HEK293 (cell line): ENCODE measurements around the gene EBF4.
A peak's percentile ranks its signal among the peaks of the same experiment; 100 is the strongest.

Source experiments
- EGR2 ChIP-seq: fragments of 450-650 bp; formaldehyde crosslinking; IDR thresholded peaks from 2 replicates; pipeline ENCODE4 v1.5.1; 2016; ENCODE audit warnings: low read depth, missing biosample characterization, missing genetic modification characterization
- RBAK ChIP-seq: fragments of 450-650 bp; formaldehyde crosslinking; IDR thresholded peaks from 2 replicates; pipeline ENCODE4 v1.5.1; 2016; ENCODE audit warnings: missing biosample characterization, missing genetic modification characterization
- ZBTB1 ChIP-seq: fragments of 450-650 bp; formaldehyde crosslinking; IDR thresholded peaks from 2 replicates; pipeline ENCODE4 v1.5.1; 2016; ENCODE audit warnings: missing biosample characterization, missing genetic modification characterization
- ZEB2 ChIP-seq: fragments of 450-650 bp; formaldehyde crosslinking; IDR thresholded peaks from 2 replicates; pipeline ENCODE4 v1.5.1; 2016; ENCODE audit warnings: missing biosample characterization, missing genetic modification characterization
- ZNF10 ChIP-seq: fragments of 450-650 bp; formaldehyde crosslinking; IDR thresholded peaks from 2 replicates; pipeline ENCODE4 v1.5.1; 2017; ENCODE audit warnings: missing biosample characterization, missing genetic modification characterization
- ZNF132 ChIP-seq: fragments of 450-650 bp; formaldehyde crosslinking; IDR thresholded peaks from 2 replicates; pipeline ENCODE4 v1.5.1; 2017; ENCODE audit warnings: missing biosample characterization, missing genetic modification characterization, borderline replicate concordance
- ZNF16 ChIP-seq: fragments of 450-650 bp; formaldehyde crosslinking; IDR thresholded peaks from 2 replicates; pipeline ENCODE4 v1.5.1; 2016; ENCODE audit warnings: low read depth, missing biosample characterization, missing genetic modification characterization
- ZNF239 ChIP-seq: fragments of 450-650 bp; formaldehyde crosslinking; IDR thresholded peaks from 2 replicates; pipeline ENCODE4 v1.5.1; 2016; ENCODE audit warnings: missing biosample characterization, missing genetic modification characterization
- ZNF266 ChIP-seq: fragments of 450-650 bp; formaldehyde crosslinking; IDR thresholded peaks from 2 replicates; pipeline ENCODE4 v1.5.1; 2016; ENCODE audit warnings: missing biosample characterization, missing genetic modification characterization, low read depth
- ZNF37A ChIP-seq: fragments of 450-650 bp; IDR thresholded peaks from 2 replicates; pipeline ENCODE4 v1.5.1; 2018; ENCODE audit warnings: missing biosample characterization, missing genetic modification characterization
- ZNF510 ChIP-seq: fragments of 450-650 bp; formaldehyde crosslinking; IDR thresholded peaks from 2 replicates; pipeline ENCODE4 v1.5.1; 2018; ENCODE audit warnings: mild to moderate bottlenecking, missing genetic modification characterization, missing biosample characterization; ENCODE audit not compliant: insufficient replicate concordance
- ZNF571 ChIP-seq: fragments of 450-650 bp; formaldehyde crosslinking; IDR thresholded peaks from 2 replicates; pipeline ENCODE4 v1.5.0; 2017; ENCODE audit warnings: missing biosample characterization, missing genetic modification characterization
- ZNF585B ChIP-seq: fragments of 450-650 bp; formaldehyde crosslinking; IDR thresholded peaks from 2 replicates; pipeline ENCODE4 v1.5.1; 2016; ENCODE audit warnings: missing biosample characterization, missing genetic modification characterization
- ZNF792 ChIP-seq: fragments of 450-650 bp; formaldehyde crosslinking; IDR thresholded peaks from 2 replicates; pipeline ENCODE4 v1.5.1; 2016; ENCODE audit warnings: missing biosample characterization, missing genetic modification characterization
- ZSCAN16 ChIP-seq: fragments of 450-650 bp; formaldehyde crosslinking; IDR thresholded peaks from 2 replicates; pipeline ENCODE4 v1.5.1; 2016; ENCODE audit warnings: missing biosample characterization, missing genetic modification characterization
- TF ChIP-seq, protein P1 (sequence below): fragments of 450-650 bp; formaldehyde crosslinking; IDR thresholded peaks from 2 replicates; pipeline ENCODE4 v1.5.1; 2016; ENCODE audit warnings: missing biosample characterization, missing genetic modification characterization, borderline replicate concordance
- TF ChIP-seq, protein P2 (sequence below): fragments of 450-650 bp; formaldehyde crosslinking; IDR thresholded peaks from 2 replicates; pipeline ENCODE4 v1.5.1; 2016; ENCODE audit warnings: missing biosample characterization, missing genetic modification characterization
- TF ChIP-seq, protein P3 (sequence below): fragments of 450-650 bp; formaldehyde crosslinking; IDR thresholded peaks from 2 replicates; pipeline ENCODE4 v1.5.1; 2016; ENCODE audit warnings: missing biosample characterization, missing genetic modification characterization
- TF ChIP-seq, protein P4 (sequence below): fragments of 450-650 bp; formaldehyde crosslinking; IDR thresholded peaks from 2 replicates; pipeline ENCODE4 v1.5.1; 2016; ENCODE audit warnings: missing biosample characterization, missing genetic modification characterization, low read depth
- TF ChIP-seq, protein P5 (sequence below): fragments of 450-650 bp; formaldehyde crosslinking; IDR thresholded peaks from 2 replicates; pipeline ENCODE4 v1.5.0; 2017; ENCODE audit warnings: missing biosample characterization, missing genetic modification characterization, borderline replicate concordance
- TF ChIP-seq, protein P6 (sequence below): fragments of 450-650 bp; formaldehyde crosslinking; conservative IDR thresholded peaks from 2 replicates; pipeline ENCODE4 v1.5.1; 2016; ENCODE audit warnings: low read depth, missing biosample characterization, missing genetic modification characterization

EBF4 gene

DNA sequence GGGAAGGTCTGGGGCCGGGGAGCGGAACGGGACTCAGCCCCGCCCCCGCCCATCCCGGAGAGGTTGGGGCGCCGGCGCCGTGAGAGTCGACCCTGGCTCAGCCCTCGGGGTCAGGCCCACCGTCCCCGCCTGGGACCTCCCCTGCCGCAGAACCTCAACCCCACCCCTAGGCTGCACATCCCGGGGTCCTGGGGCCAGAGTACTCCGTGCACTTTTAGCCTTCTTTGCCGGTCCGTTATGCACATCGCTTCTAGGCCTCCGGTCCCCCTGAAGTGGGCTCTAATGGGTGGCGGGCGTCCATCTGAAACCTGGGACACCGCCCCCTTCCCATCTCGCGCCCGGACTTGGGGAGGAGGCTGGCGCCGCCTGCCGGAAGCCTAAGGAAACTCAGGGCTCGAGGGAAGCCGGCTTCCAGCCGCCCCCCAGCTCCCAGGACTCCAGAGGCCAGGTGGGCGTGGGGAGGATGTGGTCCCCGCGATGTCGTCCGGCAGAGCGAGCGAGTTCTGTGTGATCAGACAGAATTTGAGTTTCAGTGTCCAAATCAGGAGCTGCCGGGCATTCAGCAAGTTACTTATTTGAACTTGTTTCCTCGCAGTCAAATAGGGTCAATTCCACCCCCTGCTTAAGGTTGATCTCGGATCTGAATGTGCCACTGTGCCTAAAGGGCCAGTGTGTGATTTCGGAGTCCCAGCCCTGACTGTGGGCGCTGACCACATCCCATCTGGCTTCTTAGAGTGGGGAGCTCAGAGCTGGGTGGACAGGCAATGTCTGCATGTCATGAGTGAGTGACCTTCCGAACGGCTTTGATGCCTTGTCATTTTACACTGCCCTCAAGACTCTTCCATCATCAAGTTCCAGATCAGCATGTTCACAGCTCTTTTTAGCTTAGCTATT, 60.2 kb downstream of the EBF4 start (continued):
- TF ChIP-seq, protein P1, sequence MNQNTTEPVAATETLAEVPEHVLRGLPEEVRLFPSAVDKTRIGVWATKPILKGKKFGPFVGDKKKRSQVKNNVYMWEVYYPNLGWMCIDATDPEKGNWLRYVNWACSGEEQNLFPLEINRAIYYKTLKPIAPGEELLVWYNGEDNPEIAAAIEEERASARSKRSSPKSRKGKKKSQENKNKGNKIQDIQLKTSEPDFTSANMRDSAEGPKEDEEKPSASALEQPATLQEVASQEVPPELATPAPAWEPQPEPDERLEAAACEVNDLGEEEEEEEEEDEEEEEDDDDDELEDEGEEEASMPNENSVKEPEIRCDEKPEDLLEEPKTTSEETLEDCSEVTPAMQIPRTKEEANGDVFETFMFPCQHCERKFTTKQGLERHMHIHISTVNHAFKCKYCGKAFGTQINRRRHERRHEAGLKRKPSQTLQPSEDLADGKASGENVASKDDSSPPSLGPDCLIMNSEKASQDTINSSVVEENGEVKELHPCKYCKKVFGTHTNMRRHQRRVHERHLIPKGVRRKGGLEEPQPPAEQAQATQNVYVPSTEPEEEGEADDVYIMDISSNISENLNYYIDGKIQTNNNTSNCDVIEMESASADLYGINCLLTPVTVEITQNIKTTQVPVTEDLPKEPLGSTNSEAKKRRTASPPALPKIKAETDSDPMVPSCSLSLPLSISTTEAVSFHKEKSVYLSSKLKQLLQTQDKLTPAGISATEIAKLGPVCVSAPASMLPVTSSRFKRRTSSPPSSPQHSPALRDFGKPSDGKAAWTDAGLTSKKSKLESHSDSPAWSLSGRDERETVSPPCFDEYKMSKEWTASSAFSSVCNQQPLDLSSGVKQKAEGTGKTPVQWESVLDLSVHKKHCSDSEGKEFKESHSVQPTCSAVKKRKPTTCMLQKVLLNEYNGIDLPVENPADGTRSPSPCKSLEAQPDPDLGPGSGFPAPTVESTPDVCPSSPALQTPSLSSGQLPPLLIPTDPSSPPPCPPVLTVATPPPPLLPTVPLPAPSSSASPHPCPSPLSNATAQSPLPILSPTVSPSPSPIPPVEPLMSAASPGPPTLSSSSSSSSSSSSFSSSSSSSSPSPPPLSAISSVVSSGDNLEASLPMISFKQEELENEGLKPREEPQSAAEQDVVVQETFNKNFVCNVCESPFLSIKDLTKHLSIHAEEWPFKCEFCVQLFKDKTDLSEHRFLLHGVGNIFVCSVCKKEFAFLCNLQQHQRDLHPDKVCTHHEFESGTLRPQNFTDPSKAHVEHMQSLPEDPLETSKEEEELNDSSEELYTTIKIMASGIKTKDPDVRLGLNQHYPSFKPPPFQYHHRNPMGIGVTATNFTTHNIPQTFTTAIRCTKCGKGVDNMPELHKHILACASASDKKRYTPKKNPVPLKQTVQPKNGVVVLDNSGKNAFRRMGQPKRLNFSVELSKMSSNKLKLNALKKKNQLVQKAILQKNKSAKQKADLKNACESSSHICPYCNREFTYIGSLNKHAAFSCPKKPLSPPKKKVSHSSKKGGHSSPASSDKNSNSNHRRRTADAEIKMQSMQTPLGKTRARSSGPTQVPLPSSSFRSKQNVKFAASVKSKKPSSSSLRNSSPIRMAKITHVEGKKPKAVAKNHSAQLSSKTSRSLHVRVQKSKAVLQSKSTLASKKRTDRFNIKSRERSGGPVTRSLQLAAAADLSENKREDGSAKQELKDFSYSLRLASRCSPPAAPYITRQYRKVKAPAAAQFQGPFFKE (tag by site-specific recombination) = no peak
- TF ChIP-seq, protein P2, sequence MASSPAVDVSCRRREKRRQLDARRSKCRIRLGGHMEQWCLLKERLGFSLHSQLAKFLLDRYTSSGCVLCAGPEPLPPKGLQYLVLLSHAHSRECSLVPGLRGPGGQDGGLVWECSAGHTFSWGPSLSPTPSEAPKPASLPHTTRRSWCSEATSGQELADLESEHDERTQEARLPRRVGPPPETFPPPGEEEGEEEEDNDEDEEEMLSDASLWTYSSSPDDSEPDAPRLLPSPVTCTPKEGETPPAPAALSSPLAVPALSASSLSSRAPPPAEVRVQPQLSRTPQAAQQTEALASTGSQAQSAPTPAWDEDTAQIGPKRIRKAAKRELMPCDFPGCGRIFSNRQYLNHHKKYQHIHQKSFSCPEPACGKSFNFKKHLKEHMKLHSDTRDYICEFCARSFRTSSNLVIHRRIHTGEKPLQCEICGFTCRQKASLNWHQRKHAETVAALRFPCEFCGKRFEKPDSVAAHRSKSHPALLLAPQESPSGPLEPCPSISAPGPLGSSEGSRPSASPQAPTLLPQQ (tag by site-specific recombination) = peak; percentile 24; the same call in 1 of the 2 replicates
- TF ChIP-seq ZNF792 (tag by site-specific recombination) (no peak), ZSCAN16 (tag by site-specific recombination) (no peak), ZNF239 (tag by site-specific recombination) (no peak), ZNF37A (tag by site-specific recombination) (no peak), ZNF266 (tag by site-specific recombination) (no peak), ZEB2 (tag by site-specific recombination) (peak; percentile 55; the same call in 1 of the 2 replicates), EGR2 (tag by site-specific recombination) (peak; percentile 63), RBAK (no peak), ZNF510 (no peak), ZNF10 (tag by site-specific recombination) (no peak), ZNF571 (tag by site-specific recombination) (no peak), ZNF16 (tag by site-specific recombination) (no peak), ZNF585B (tag by site-specific recombination) (no peak), ZBTB1 (no peak), ZNF132 (tag by site-specific recombination) (no peak)
- TF ChIP-seq, protein P3, sequence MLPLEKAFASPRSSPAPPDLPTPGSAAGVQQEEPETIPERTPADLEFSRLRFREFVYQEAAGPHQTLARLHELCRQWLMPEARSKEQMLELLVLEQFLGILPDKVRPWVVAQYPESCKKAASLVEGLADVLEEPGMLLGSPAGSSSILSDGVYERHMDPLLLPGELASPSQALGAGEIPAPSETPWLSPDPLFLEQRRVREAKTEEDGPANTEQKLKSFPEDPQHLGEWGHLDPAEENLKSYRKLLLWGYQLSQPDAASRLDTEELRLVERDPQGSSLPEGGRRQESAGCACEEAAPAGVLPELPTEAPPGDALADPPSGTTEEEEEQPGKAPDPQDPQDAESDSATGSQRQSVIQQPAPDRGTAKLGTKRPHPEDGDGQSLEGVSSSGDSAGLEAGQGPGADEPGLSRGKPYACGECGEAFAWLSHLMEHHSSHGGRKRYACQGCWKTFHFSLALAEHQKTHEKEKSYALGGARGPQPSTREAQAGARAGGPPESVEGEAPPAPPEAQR (tag by site-specific recombination) = no peak
- TF ChIP-seq, protein P4, sequence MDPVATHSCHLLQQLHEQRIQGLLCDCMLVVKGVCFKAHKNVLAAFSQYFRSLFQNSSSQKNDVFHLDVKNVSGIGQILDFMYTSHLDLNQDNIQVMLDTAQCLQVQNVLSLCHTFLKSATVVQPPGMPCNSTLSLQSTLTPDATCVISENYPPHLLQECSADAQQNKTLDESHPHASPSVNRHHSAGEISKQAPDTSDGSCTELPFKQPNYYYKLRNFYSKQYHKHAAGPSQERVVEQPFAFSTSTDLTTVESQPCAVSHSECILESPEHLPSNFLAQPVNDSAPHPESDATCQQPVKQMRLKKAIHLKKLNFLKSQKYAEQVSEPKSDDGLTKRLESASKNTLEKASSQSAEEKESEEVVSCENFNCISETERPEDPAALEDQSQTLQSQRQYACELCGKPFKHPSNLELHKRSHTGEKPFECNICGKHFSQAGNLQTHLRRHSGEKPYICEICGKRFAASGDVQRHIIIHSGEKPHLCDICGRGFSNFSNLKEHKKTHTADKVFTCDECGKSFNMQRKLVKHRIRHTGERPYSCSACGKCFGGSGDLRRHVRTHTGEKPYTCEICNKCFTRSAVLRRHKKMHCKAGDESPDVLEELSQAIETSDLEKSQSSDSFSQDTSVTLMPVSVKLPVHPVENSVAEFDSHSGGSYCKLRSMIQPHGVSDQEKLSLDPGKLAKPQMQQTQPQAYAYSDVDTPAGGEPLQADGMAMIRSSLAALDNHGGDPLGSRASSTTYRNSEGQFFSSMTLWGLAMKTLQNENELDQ (tag by site-specific recombination) = no peak
- TF ChIP-seq, protein P5, sequence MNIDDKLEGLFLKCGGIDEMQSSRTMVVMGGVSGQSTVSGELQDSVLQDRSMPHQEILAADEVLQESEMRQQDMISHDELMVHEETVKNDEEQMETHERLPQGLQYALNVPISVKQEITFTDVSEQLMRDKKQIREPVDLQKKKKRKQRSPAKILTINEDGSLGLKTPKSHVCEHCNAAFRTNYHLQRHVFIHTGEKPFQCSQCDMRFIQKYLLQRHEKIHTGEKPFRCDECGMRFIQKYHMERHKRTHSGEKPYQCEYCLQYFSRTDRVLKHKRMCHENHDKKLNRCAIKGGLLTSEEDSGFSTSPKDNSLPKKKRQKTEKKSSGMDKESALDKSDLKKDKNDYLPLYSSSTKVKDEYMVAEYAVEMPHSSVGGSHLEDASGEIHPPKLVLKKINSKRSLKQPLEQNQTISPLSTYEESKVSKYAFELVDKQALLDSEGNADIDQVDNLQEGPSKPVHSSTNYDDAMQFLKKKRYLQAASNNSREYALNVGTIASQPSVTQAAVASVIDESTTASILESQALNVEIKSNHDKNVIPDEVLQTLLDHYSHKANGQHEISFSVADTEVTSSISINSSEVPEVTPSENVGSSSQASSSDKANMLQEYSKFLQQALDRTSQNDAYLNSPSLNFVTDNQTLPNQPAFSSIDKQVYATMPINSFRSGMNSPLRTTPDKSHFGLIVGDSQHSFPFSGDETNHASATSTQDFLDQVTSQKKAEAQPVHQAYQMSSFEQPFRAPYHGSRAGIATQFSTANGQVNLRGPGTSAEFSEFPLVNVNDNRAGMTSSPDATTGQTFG (tag by site-specific recombination) = no peak
- TF ChIP-seq, protein P6, sequence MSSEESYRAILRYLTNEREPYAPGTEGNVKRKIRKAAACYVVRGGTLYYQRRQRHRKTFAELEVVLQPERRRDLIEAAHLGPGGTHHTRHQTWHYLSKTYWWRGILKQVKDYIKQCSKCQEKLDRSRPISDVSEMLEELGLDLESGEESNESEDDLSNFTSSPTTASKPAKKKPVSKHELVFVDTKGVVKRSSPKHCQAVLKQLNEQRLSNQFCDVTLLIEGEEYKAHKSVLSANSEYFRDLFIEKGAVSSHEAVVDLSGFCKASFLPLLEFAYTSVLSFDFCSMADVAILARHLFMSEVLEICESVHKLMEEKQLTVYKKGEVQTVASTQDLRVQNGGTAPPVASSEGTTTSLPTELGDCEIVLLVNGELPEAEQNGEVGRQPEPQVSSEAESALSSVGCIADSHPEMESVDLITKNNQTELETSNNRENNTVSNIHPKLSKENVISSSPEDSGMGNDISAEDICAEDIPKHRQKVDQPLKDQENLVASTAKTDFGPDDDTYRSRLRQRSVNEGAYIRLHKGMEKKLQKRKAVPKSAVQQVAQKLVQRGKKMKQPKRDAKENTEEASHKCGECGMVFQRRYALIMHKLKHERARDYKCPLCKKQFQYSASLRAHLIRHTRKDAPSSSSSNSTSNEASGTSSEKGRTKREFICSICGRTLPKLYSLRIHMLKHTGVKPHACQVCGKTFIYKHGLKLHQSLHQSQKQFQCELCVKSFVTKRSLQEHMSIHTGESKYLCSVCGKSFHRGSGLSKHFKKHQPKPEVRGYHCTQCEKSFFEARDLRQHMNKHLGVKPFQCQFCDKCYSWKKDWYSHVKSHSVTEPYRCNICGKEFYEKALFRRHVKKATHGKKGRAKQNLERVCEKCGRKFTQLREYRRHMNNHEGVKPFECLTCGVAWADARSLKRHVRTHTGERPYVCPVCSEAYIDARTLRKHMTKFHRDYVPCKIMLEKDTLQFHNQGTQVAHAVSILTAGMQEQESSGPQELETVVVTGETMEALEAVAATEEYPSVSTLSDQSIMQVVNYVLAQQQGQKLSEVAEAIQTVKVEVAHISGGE (tag by site-specific recombination) = 0 out of 2 replicates have a peak, but pooled peaks have one; percentile 19
